Measurements from ENCODE around the gene IP6K3. TPM values are rescaled to one million over a fixed set of nuclear protein-coding genes. Genes with fewer than 3 reads are reported as not detected.

Gene IP6K3
- total RNA-seq, 1 experiment from 2014 or later = not detected

GRCh38 chr6:33778444-33779121, 31.9 kb upstream of the IP6K3 start:
- ChIA-PET CTCF (interaction anchor here (0.6 to 1.7 kb wide), 2 partner anchors 14 to 61 kb away, joined by 3 to 5 read pairs; no protein-coding TSS in a partner anchor), POLR2A (no interaction called here)
- in situ Hi-C loops (cut with HindIII; ENCODE audit: low pct_unique_long_range_greater_than_20kb, low sequenced_read_pairs) = no loop called here

More at GRCh38 chr6:33778444-33779121, 31.9 kb upstream of the IP6K3 start:
- no peak for DNase-seq (ENCODE audit: low read depth, low spot score)
- Histone ChIP-seq H3K27ac (ENCODE audit: low read length) (no peak overlapping the region; the same call in 1 of the 2 replicates), H3K36me3 (ENCODE audit: control insufficient read depth, insufficient read depth, low read length) (peaks cover 30% of the 10 kb centered on the region), H3K4me3 (ENCODE audit: low read depth in 2 of 2, low read length in 2 of 2) (no peak overlapping the region), H3K4me1 (ENCODE audit: control insufficient read depth, insufficient read depth, low read length) (peaks cover 40% of the 10 kb centered on the region), H3K9me3 (ENCODE audit: control insufficient read depth, insufficient read depth, low read depth, low read length) (no peaks in the 10 kb centered on the region), H3K27me3 (ENCODE audit: control insufficient read depth, insufficient read depth, low read length) (no peaks in the 10 kb centered on the region)
- no peak for ATAC-seq
- intact Hi-C loops (cut with micrococcal nuclease; ENCODE audit: unreplicated experiment) = no loop called here
- TF ChIP-seq CTCF (IDR thresholded peaks at IDR 0.05) = no peak
- no peak for TF ChIP-seq POLR2AphosphoS5 (IDR thresholded peaks at IDR 0.05; ENCODE audit: low read depth, low read length)
- no peak for TF ChIP-seq REST (IDR thresholded peaks at IDR 0.05; ENCODE audit: insufficient read depth in 1 of 2, low read depth in 2 of 2, low read length in 1 of 2)
- no peak for TF ChIP-seq TCF7L2 (IDR thresholded peaks at IDR 0.05; ENCODE audit: low read depth, low read length)
- TF ChIP-seq SIN3A (IDR thresholded peaks at IDR 0.05; ENCODE audit: borderline replicate concordance, insufficient read depth, low read depth, low read length) = no peak
- no TSS peak for BruUV-seq (replicated peaks)

Measured in Panc1 (cell line).